ENCODE measurements around the gene HIVEP3. TPM values are rescaled to one million over a fixed set of nuclear protein-coding genes. Genes with fewer than 3 reads are reported as not detected.

The HIVEP3 gene
- total RNA-seq, 2 donors from 2014 or later: 2.3 to 12.8 TPM

DNA sequence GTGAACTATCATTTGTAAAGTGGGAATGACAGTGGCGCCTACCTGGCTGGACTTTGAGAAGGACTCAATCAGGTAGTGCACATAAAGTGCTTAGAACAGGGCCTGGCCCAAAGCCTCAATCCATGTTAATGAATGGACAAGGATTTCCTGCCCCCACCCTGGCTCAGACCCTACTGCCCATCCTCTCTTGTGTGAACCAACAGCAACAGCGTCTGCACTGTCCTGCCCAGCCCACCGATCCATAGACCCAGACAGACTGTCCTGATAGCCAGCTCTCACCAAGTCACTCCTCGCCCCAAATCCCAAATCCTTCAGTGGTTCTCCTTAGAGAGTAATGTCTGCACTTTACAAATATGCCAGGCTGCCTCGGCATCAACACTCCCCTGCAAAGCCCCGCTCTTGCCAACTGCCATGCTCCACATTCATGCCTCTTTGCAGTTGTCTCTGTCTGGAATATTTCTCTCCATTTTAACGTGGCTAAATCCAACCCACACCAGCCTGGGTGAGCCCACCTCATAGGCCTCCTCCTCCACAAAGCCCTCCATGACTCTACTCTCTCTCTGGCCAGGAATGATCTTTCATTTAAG, 276.7 kb downstream of the HIVEP3 start:
- no peaks in the 10 kb centered on the region for H3K4me1 ChIP-seq (ENCODE audit: control insufficient read depth in 1 of 2, low read depth in 2 of 2)
- no peak overlapping the region for H3K27ac ChIP-seq
- H3K4me3 ChIP-seq: no peak overlapping the region
- no peaks in the 10 kb centered on the region for H3K9me3 ChIP-seq
- ATAC-seq (ENCODE audit: insufficient number of reproducible peaks, low FRiP score, low read depth) (no peak), DNase-seq (ENCODE audit: low spot score) (no peak)
- no peaks in the 10 kb centered on the region for H3K27me3 ChIP-seq (replicated peaks; ENCODE audit: insufficient read depth)
- no peaks in the 10 kb centered on the region for H3K36me3 ChIP-seq
- no peak for TF ChIP-seq CTCF (IDR thresholded peaks at IDR 0.05)

GRCh38 chr1:41641475-41641814, 277.3 kb downstream of the HIVEP3 start:
- no peak for TF ChIP-seq CTCF (IDR thresholded peaks at IDR 0.05)
- DNase-seq (ENCODE audit: low spot score): no peak
- no peak overlapping the region for H3K27ac ChIP-seq
- no peaks in the 10 kb centered on the region for H3K27me3 ChIP-seq (replicated peaks; ENCODE audit: insufficient read depth)
- H3K4me1 ChIP-seq (ENCODE audit: control insufficient read depth in 1 of 2, low read depth in 2 of 2): no peaks in the 10 kb centered on the region
- H3K36me3 ChIP-seq: no peaks in the 10 kb centered on the region
- no peaks in the 10 kb centered on the region for H3K9me3 ChIP-seq
- ATAC-seq (ENCODE audit: insufficient number of reproducible peaks, low FRiP score, low read depth): no peak
- no peak overlapping the region for H3K4me3 ChIP-seq

- Histone ChIP-seq H3K9me3 (no peaks in the 10 kb centered on the region), H3K27me3 (replicated peaks; ENCODE audit: insufficient read depth) (no peaks in the 10 kb centered on the region), H3K27ac (no peak overlapping the region), H3K36me3 (no peaks in the 10 kb centered on the region), H3K4me3 (no peak overlapping the region), H3K4me1 (ENCODE audit: control insufficient read depth in 1 of 2, low read depth in 2 of 2) (no peaks in the 10 kb centered on the region)
- DNase-seq (ENCODE audit: low spot score) (no peak), ATAC-seq (ENCODE audit: insufficient number of reproducible peaks, low FRiP score, low read depth) (no peak)
- no peak for TF ChIP-seq CTCF (IDR thresholded peaks at IDR 0.05)
These were observed 277.8 kb downstream of the HIVEP3 start for GRCh38 chr1:41640756-41641474.

DNA sequence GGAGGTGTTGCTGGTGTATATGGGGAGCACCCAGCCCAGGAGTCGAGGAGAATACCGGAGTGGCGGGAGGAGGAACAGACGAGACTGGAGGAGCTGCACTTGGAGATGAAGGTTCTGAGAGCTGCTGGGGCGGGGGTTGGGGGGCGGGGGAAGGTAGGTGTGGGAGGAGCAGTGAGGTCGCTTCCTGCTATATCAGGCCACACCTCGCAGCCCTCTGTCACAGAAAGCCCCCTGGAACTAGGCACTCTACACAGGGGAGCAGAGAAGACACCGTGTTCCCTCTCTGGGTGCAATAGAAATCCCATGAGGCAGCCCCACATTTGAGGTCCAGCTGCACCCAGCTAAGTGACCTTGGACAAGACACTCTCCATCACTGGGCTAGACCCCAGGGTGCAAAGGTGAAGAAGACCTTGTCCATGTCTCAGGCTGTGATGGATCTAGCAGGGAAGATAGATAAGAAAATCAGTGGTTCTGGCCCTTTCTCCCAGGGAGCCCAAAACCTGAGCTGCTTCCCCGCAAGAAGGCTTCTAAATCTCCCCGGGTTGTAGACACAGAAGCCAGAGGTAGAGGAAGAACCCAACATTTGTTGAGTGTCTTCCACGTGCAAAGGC, 278.5 kb downstream of the HIVEP3 start:
- Histone ChIP-seq H3K9me3 (no peaks in the 10 kb centered on the region), H3K4me1 (ENCODE audit: control insufficient read depth in 1 of 2, low read depth in 2 of 2) (no peaks in the 10 kb centered on the region), H3K4me3 (no peak overlapping the region), H3K27ac (no peak overlapping the region), H3K36me3 (no peaks in the 10 kb centered on the region), H3K27me3 (replicated peaks; ENCODE audit: insufficient read depth) (no peaks in the 10 kb centered on the region)
- no peak for DNase-seq (ENCODE audit: low spot score)
- no peak for TF ChIP-seq CTCF (IDR thresholded peaks at IDR 0.05)
- no peak for ATAC-seq (ENCODE audit: insufficient number of reproducible peaks, low FRiP score, low read depth)

DNA sequence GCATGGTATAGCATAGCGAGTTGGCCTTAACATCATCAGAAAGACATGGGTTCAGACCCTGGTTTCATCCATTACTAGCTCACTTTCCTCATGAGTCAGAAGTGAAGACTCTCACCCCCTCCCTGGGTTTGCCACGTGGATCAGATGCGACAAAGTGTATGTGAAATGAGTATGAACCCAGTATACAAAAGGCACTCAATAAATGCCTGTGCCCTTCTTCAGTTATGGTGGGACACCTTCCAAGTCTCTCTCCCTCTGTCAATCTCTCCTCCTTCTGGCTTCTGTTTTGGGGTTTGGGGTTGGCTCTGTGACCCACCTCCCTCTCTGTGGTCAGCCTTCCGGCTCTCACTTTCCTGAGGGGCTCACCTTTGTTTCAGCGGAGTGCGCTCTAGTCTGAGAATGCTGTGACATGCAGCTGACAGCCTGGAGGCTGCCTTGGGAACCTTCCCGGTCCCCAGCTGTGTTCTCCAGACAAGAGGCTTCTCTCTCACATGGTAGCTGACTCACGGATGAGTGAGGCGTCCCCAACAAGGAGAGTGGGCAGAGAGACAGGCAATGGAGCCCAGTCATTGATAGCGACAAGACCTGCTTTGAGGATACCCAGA, 279.3 kb downstream of the HIVEP3 start:
- Histone ChIP-seq H3K27ac (no peak overlapping the region), H3K36me3 (no peaks in the 10 kb centered on the region), H3K9me3 (no peaks in the 10 kb centered on the region), H3K4me1 (ENCODE audit: control insufficient read depth in 1 of 2, low read depth in 2 of 2) (no peaks in the 10 kb centered on the region), H3K4me3 (no peak overlapping the region), H3K27me3 (replicated peaks; ENCODE audit: insufficient read depth) (no peaks in the 10 kb centered on the region)
- ATAC-seq (ENCODE audit: insufficient number of reproducible peaks, low FRiP score, low read depth) (no peak), DNase-seq (ENCODE audit: low spot score) (no peak)
- TF ChIP-seq CTCF (IDR thresholded peaks at IDR 0.05): no peak
